HG02852 (cell line): ENCODE measurements around the gene MT3.
A peak's percentile ranks its signal among the peaks of the same experiment; 100 is the strongest.

Experiments used
- ATAC-seq: cut with Tn5 transposase; IDR thresholded peaks from one replicate; pipeline ENCODE4 v1.9.1; 2021; ENCODE audit warnings: mild to moderate bottlenecking, moderate library complexity; ENCODE audit not compliant: unreplicated experiment

Gene MT3

DNA sequence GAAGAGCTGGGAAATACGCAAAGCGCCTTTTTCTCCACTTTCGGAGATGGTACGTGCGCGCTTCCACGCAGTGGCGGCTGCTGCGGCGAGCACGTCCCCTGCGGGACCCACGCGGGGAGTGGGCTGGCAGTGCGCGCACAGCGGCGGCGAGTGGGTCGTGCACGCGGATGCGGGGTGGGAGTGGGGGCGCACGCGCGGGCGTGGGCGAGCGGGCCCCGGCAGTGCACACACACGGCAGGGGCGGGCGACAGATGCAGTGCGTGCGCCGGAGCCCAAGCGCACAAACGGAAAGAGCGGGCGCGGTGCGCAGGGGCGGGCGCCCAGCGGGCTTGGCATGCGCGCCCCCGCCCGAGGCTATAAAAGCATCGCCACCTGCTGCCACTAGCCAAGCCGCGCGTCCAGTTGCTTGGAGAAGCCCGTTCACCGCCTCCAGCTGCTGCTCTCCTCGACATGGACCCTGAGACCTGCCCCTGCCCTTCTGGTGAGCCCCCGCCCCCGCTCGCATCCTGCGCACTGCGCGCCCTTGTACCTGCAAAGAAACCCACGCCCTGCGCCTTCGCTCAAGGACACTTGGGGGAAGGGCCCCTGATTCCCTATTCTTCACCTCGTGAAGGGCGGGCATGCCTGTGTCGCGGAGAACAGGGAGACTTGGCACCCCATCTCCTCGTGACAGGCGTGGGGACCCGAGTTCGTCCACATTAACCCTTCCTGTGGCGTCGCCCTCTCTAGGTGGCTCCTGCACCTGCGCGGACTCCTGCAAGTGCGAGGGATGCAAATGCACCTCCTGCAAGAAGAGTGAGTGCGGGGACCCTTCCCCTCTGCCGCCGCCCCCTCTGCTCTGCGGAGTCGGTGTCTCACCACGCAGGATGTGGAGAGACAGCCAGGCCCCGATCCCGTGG, at the start of gene MT3:
Gene MT3, plus strand, starts transcription at position 388 of the 899 bp plus-strand sequence. Its CDS starts 63 bp downstream, at position 451.
- ATAC-seq = no peak

DNA sequence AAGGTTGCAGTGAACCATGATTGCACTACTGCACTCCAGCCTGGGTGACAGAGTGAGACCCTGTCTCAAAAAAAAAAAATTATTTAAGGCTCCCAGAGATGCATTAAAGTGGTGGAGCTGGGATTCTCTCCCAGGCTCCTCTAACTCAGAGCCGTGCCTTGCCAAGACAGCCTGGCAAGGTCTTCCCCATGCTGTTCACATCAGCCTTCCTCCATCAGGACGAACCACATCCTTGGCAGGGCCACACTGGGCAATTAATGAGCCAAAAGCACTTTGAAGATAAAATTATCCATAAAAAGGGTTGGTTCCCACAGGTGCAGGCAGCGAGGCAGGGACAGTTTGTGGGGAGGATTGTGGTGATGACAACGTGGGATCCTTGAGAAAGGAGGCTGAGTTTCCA, 49.7 kb upstream of the MT3 start:
- no peak for ATAC-seq

GRCh38 chr16:56542039-56542438, 47.3 kb upstream of the MT3 start:
- ATAC-seq = no peak

- no peak for ATAC-seq
These were observed 42.0 kb upstream of the MT3 start for GRCh38 chr16:56547120-56547948.

DNA sequence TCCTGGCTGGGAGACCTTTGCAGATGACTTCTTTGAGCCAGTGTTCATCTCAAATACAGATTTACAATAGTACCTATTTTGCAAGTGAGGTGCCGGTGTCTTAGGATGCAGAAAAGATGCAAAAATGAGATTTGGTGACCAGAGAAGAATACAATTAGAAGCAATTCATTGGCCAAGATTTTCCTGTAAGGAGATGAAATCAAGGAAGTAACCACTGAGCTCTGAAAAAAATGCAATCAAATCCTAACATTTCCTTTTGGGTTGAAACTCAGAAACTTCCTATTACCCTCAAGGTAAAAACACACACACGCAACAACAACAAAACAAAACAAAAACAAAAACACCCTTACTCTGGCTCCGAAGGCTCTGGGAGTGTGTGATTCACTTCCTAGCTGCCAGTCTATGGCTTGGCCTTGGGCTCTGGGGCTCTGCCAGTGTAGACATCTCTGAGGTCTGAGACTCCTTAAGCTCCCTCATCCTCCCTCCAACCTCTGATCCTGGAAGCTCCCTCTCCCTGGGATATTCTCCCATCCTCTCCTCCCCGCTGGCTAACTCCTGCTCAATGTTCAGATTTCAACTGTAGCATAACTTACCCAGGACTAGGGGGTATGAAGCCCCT, 41.3 kb upstream of the MT3 start:
- no peak for ATAC-seq

DNA sequence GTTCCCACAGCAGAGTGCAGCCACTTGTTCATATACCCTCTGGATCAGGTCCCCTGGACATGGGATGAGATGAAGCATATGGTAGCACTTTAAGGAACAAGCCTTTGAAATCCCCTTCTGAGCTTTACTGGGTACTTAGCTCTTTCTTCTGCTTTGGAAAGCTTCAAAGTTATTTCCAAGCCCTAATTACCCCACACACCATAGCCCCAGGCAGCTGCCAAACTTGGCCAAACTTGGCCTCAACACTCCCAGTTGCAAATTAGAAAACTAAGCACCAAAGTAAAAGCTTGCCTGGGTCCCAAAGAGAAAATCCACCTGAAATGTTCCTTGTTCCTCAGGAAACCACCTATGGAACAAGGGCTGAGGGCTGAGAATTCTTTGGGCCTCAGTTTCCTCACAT, 40.2 kb upstream of the MT3 start:
- no peak for ATAC-seq

DNA sequence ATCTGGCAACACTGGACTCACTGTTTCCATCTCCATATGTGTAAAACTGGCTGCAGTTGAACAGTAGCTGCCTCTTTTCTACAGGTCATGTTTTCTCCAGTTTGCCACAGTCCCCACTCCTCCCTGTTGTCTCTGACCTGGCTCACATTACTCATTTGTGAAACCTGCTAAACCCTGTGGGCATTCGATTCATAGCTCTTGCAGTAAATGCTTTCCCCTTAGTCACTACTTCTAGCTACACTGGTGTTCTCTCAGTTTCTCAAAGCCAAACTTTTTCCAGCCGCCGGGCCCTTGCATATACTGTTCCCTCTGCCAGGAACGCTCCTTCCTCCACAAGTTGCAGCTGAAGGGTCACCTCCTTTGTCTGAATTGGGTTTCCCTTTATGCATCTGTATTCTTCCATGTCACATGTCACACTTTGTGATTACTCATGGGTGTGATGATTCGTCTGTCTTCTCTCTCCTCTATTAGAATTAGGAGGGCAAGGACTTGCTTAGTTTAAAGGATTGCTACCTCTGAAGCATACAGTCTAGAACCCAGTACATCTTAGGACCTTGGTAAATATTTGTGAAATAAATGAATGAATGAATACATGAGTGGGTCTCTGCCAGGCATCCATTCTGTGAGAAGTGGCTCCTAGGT, 39.5 kb upstream of the MT3 start:
- no peak for ATAC-seq

GRCh38 chr16:56551796-56552738, 37.3 kb upstream of the MT3 start:
- no peak for ATAC-seq

GRCh38 chr16:56554441-56554840, 34.9 kb upstream of the MT3 start:
- no peak for ATAC-seq

GRCh38 chr16:56558024-56558747, 31.1 kb upstream of the MT3 start:
- no peak for ATAC-seq

DNA sequence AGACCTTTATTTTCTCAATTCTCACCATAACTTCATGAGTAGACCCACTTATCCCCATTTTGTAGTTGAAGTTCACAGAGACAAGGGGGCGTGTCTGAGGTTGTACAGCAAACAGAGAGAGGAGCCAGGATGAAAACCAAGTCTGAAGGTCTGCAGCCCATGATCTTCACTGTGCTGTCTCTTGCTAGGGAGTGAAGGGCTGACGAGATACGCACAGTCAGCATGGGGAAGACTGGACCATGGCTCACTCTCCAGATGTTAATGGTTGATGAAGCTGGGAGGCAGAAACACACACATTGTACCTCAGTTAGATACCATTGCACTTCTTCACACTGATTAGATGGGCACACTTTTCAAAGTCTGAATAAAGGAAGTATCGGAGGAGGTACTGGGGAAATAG, 30.2 kb upstream of the MT3 start:
- ATAC-seq = no peak

GRCh38 chr16:56560447-56560846, 28.9 kb upstream of the MT3 start:
- no peak for ATAC-seq

GRCh38 chr16:56561126-56561525, 28.2 kb upstream of the MT3 start:
- ATAC-seq = no peak

GRCh38 chr16:56564793-56565477, 24.4 kb upstream of the MT3 start, which contains the start of gene MT4:
Gene MT4, plus strand, starts transcription at chr16:56565073. Its CDS starts 56 bp downstream, at chr16:56565129.
- ATAC-seq = no peak

DNA sequence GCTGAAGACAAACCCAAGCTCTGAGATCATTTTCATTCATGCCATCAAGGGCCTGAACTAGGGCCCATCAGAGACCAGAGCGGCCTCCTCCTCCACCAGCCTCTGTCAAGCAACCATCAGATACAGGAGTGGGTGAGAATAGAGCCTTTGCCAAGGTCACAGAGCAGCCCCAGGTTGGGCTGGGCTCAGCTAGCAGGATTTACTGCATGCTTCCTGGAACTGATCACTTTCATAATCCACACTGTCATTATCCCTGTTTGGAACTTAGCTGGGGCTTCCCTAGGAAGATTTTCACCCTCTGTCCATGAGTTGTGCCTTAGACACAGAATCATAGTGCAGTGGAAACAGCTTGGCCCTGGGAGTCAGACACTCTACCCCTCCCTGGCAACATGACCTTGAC, 19.4 kb upstream of the MT3 start:
- ATAC-seq = no peak

DNA sequence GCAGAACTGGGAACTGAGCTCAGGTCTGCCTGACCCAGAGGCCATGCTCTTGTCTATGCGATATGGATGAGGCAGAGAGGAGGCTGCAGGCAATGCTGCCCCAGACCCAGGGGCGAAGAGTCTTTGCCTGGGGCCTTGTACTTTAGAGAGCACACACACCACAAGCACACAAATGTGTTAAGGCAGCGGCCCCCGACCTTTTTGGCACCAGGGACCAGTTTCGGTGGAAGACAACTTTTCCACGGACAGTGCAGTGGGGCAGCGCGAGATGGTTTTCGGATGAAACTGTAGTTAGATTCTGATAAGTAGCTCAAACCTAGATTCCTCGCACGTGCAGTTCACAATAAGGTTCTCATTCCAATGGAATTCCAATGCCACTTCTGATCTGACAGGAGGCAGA, 17.8 kb upstream of the MT3 start:
- ATAC-seq = no peak

DNA sequence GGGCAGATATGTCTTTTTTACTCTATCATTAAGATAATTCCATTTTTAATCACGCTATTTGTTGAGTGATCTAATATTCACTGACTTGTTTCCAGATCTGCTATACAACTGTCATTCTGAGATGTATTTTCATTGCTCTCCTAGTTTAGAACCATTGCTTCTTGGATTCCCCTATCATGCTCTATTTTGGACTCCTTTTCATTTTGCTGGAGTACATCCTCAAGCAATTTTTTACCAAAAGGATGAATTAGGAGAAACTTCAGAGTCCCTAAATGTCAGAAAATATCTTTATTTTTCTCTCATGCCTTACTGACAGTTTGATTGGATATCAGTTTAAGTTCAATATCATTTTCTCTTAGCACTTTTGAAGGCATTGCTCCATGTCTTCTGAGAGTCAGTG, 14.7 kb upstream of the MT3 start:
- no peak for ATAC-seq

DNA sequence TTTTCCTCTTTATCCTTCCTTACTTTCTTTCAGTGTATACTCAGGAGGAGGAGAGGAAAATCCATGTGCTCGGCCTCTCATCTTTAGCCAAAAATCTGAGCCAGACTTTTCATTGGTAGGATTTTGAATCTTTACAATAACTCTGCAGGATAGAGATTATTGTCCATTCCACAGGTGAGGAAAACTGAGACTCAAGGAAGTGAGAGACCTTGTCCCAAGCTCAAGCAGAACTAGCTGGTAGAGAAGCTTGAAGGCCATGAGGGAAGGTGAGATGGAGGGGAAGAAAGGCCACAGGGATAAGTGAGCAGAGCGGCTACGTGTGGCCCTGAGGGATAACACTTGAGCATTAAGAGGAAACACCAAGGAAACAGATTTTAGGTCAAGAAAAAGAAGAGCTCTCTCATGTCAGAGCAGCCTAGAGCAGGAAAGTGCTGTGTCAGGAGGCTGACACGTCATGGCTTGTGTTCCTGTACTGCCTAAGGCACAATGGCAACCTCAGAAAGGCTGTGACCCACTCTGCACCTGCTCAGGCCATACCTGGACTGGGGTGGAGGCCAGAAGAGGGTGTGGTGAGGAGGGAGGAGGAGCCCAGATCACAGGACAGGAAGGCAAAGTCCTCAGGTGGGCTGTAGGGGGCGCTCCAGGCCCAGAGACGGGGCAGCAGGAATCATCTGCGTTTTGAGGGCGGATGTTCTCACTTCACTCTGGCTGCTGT, 12.6 kb upstream of the MT3 start:
- ATAC-seq = peak; percentile 91
